ENCODE measurements around the gene SCAF1. TPM values are rescaled to one million over a fixed set of nuclear protein-coding genes. Genes with fewer than 3 reads are reported as not detected.

The SCAF1 gene
- polyA plus RNA-seq, 2 donors, result 16.9 to 26.7 TPM

- Histone ChIP-seq H3K27me3 (ENCODE audit: control insufficient read depth in 1 of 2, insufficient read depth in 2 of 2, low read length in 2 of 2) (no peaks in the 10 kb centered on the region), H3K27ac (ENCODE audit: low read depth in 2 of 2, low read length in 1 of 2) (no peak overlapping the region), H3K4me3 (ENCODE audit: low read depth in 1 of 2, low read length in 2 of 2) (no peak overlapping the region), H3K4me1 (ENCODE audit: control insufficient read depth in 2 of 2, insufficient read depth in 2 of 2, low read length in 1 of 2) (peaks cover 2 to 13% of the 10 kb centered on the region in 2 donors), H3K36me3 (ENCODE audit: control insufficient read depth in 2 of 2, insufficient read depth in 2 of 2, low read length in 1 of 2) (peaks cover 14 to 48% of the 10 kb centered on the region in 2 donors), H3K9me3 (ENCODE audit: control insufficient read depth in 2 of 2, insufficient read depth in 1 of 2, low read depth in 1 of 2, low read length in 1 of 2) (no peaks in the 10 kb centered on the region)
- WGBS, 2 donors, result 92 to 94% methylated on average over 18 of the region's 18 CpGs
Measured at GRCh38 chr19:49683814-49684250, 41.8 kb downstream of the SCAF1 start.

- Histone ChIP-seq H3K36me3 (ENCODE audit: control insufficient read depth in 2 of 2, insufficient read depth in 2 of 2, low read length in 1 of 2) (peaks cover 14 to 48% of the 10 kb centered on the region in 2 donors), H3K27ac (ENCODE audit: low read depth in 2 of 2, low read length in 1 of 2) (no peak overlapping the region), H3K4me1 (ENCODE audit: control insufficient read depth in 2 of 2, insufficient read depth in 2 of 2, low read length in 1 of 2) (peaks cover 1 to 9% of the 10 kb centered on the region in 2 donors), H3K9me3 (ENCODE audit: control insufficient read depth in 2 of 2, insufficient read depth in 1 of 2, low read depth in 1 of 2, low read length in 1 of 2) (no peaks in the 10 kb centered on the region), H3K4me3 (ENCODE audit: low read depth in 1 of 2, low read length in 2 of 2) (no peak overlapping the region), H3K27me3 (ENCODE audit: control insufficient read depth in 1 of 2, insufficient read depth in 2 of 2, low read length in 2 of 2) (no peaks in the 10 kb centered on the region)
- WGBS, 2 donors, result 78 to 83% methylated on average over 35 of the region's 35 CpGs
Measured at GRCh38 chr19:49684251-49684982, 42.4 kb downstream of the SCAF1 start.

- Histone ChIP-seq H3K27me3 (ENCODE audit: control insufficient read depth in 1 of 2, insufficient read depth in 2 of 2, low read length in 2 of 2) (no peaks in the 10 kb centered on the region), H3K4me3 (ENCODE audit: low read depth in 1 of 2, low read length in 2 of 2) (no peak overlapping the region), H3K9me3 (ENCODE audit: control insufficient read depth in 2 of 2, insufficient read depth in 1 of 2, low read depth in 1 of 2, low read length in 1 of 2) (no peaks in the 10 kb centered on the region), H3K36me3 (ENCODE audit: control insufficient read depth in 2 of 2, insufficient read depth in 2 of 2, low read length in 1 of 2) (peaks cover 14 to 48% of the 10 kb centered on the region in 2 donors), H3K27ac (ENCODE audit: low read depth in 2 of 2, low read length in 1 of 2) (no peak overlapping the region), H3K4me1 (ENCODE audit: control insufficient read depth in 2 of 2, insufficient read depth in 2 of 2, low read length in 1 of 2) (peaks cover 0 to 8% of the 10 kb centered on the region in 2 donors)
- 81 to 83% methylated on average over 13 of the region's 13 CpGs for WGBS, 2 donors
Measured at GRCh38 chr19:49684983-49685553, 43.1 kb downstream of the SCAF1 start.

GRCh38 chr19:49685845-49686332 lies 43.9 kb downstream of the SCAF1 start:
- no peaks in the 10 kb centered on the region for H3K27me3 ChIP-seq (ENCODE audit: control insufficient read depth in 1 of 2, insufficient read depth in 2 of 2, low read length in 2 of 2)
- peaks cover 0 to 3% of the 10 kb centered on the region in 2 donors for H3K4me1 ChIP-seq (ENCODE audit: control insufficient read depth in 2 of 2, insufficient read depth in 2 of 2, low read length in 1 of 2)
- WGBS, 2 donors, result 70 to 75% methylated on average over 23 of the region's 23 CpGs
- no peak overlapping the region for H3K4me3 ChIP-seq (ENCODE audit: low read depth in 1 of 2, low read length in 2 of 2)
- H3K27ac ChIP-seq (ENCODE audit: low read depth in 2 of 2, low read length in 1 of 2), result no peak overlapping the region
- peaks cover 14 to 45% of the 10 kb centered on the region in 2 donors for H3K36me3 ChIP-seq (ENCODE audit: control insufficient read depth in 2 of 2, insufficient read depth in 2 of 2, low read length in 1 of 2)
- no peaks in the 10 kb centered on the region for H3K9me3 ChIP-seq (ENCODE audit: control insufficient read depth in 2 of 2, insufficient read depth in 1 of 2, low read depth in 1 of 2, low read length in 1 of 2)

- Histone ChIP-seq H3K4me3 (ENCODE audit: low read depth in 1 of 2, low read length in 2 of 2) (no peak overlapping the region), H3K36me3 (ENCODE audit: control insufficient read depth in 2 of 2, insufficient read depth in 2 of 2, low read length in 1 of 2) (peaks cover 14 to 45% of the 10 kb centered on the region in 2 donors), H3K4me1 (ENCODE audit: control insufficient read depth in 2 of 2, insufficient read depth in 2 of 2, low read length in 1 of 2) (peaks cover 0 to 5% of the 10 kb centered on the region in 2 donors), H3K9me3 (ENCODE audit: control insufficient read depth in 2 of 2, insufficient read depth in 1 of 2, low read depth in 1 of 2, low read length in 1 of 2) (no peaks in the 10 kb centered on the region), H3K27ac (ENCODE audit: low read depth in 2 of 2, low read length in 1 of 2) (no peak overlapping the region), H3K27me3 (ENCODE audit: control insufficient read depth in 1 of 2, insufficient read depth in 2 of 2, low read length in 2 of 2) (no peaks in the 10 kb centered on the region)
- WGBS, 2 donors, result 75 to 89% methylated on average over 27 of the region's 27 CpGs
Measured at GRCh38 chr19:49686503-49687088, 44.6 kb downstream of the SCAF1 start.

- Histone ChIP-seq H3K27ac (ENCODE audit: low read depth in 2 of 2, low read length in 1 of 2) (no peak overlapping the region), H3K36me3 (ENCODE audit: control insufficient read depth in 2 of 2, insufficient read depth in 2 of 2, low read length in 1 of 2) (peaks cover 10 to 40% of the 10 kb centered on the region in 2 donors), H3K4me3 (ENCODE audit: low read depth in 1 of 2, low read length in 2 of 2) (no peak overlapping the region)
Measured at GRCh38 chr19:49687150-49687549, 45.1 kb downstream of the SCAF1 start.

GRCh38 chr19:49687566-49688316 lies 45.7 kb downstream of the SCAF1 start:
- Histone ChIP-seq H3K9me3 (ENCODE audit: control insufficient read depth in 2 of 2, insufficient read depth in 1 of 2, low read depth in 1 of 2, low read length in 1 of 2) (no peaks in the 10 kb centered on the region), H3K4me1 (ENCODE audit: control insufficient read depth in 2 of 2, insufficient read depth in 2 of 2, low read length in 1 of 2) (peaks cover 0 to 5% of the 10 kb centered on the region in 2 donors), H3K27me3 (ENCODE audit: control insufficient read depth in 1 of 2, insufficient read depth in 2 of 2, low read length in 2 of 2) (no peaks in the 10 kb centered on the region), H3K27ac (ENCODE audit: low read depth in 2 of 2, low read length in 1 of 2) (no peak overlapping the region), H3K4me3 (ENCODE audit: low read depth in 1 of 2, low read length in 2 of 2) (no peak overlapping the region), H3K36me3 (ENCODE audit: control insufficient read depth in 2 of 2, insufficient read depth in 2 of 2, low read length in 1 of 2) (peaks cover 10 to 39% of the 10 kb centered on the region in 2 donors)
- WGBS, 2 donors, result 67 to 68% methylated on average over 23 to 26 of the region's 26 CpGs

More at GRCh38 chr19:49687150-49687549, 45.1 kb downstream of the SCAF1 start:
- no peaks in the 10 kb centered on the region for H3K27me3 ChIP-seq (ENCODE audit: control insufficient read depth in 1 of 2, insufficient read depth in 2 of 2, low read length in 2 of 2)
- peaks cover 0 to 5% of the 10 kb centered on the region in 2 donors for H3K4me1 ChIP-seq (ENCODE audit: control insufficient read depth in 2 of 2, insufficient read depth in 2 of 2, low read length in 1 of 2)
- WGBS, 2 donors, result 68 to 70% methylated on average over 12 of the region's 12 CpGs
- no peaks in the 10 kb centered on the region for H3K9me3 ChIP-seq (ENCODE audit: control insufficient read depth in 2 of 2, insufficient read depth in 1 of 2, low read depth in 1 of 2, low read length in 1 of 2)

- peaks cover 0 to 5% of the 10 kb centered on the region in 2 donors for H3K4me1 ChIP-seq (ENCODE audit: control insufficient read depth in 2 of 2, insufficient read depth in 2 of 2, low read length in 1 of 2)
- no peaks in the 10 kb centered on the region for H3K9me3 ChIP-seq (ENCODE audit: control insufficient read depth in 2 of 2, insufficient read depth in 1 of 2, low read depth in 1 of 2, low read length in 1 of 2)
- H3K4me3 ChIP-seq (ENCODE audit: low read depth in 1 of 2, low read length in 2 of 2), result no peak overlapping the region
- 68 to 72% methylated on average over 12 of the region's 12 CpGs for WGBS, 2 donors
- peaks cover 10 to 39% of the 10 kb centered on the region in 2 donors for H3K36me3 ChIP-seq (ENCODE audit: control insufficient read depth in 2 of 2, insufficient read depth in 2 of 2, low read length in 1 of 2)
- H3K27ac ChIP-seq (ENCODE audit: low read depth in 2 of 2, low read length in 1 of 2), result peak overlapping the region in 1 of 2 donors; percentile 34
- no peaks in the 10 kb centered on the region for H3K27me3 ChIP-seq (ENCODE audit: control insufficient read depth in 1 of 2, insufficient read depth in 2 of 2, low read length in 2 of 2)
Measured at GRCh38 chr19:49688531-49689132, 46.6 kb downstream of the SCAF1 start.
